Right ventricle myocardium superior (tissue), 1 donor: ENCODE data around the gene NRAS. TPM values are rescaled to one million over a fixed set of nuclear protein-coding genes. Genes with fewer than 3 reads are reported as not detected.

Experiments
- ATAC-seq: fragments of 200-7000 bp; cut with Tn5 transposase; one replicate; pipeline ENCODE4 v1.9.1; 2020; ENCODE audit warnings: mild to moderate bottlenecking; ENCODE audit not compliant: poor library complexity
- DNase-seq: peaks from one replicate; pipeline ENCODE4 v3.0.0-alpha.2; 2020
- intact Hi-C: fragments of 100-400 bp; cut with DNase I; formaldehyde crosslinking; loops from one replicate; pipeline ENCODE4 v1.11.2; 2022
- total RNA-seq: library from RNA; stranded (reverse); fragmentation: NEBNext Ultra II Directional; extraction: Animal tissue kit (Norgen Biotek cat#: 25700); gene quantifications from one replicate; pipeline ENCODE4 v1.2.1, GENCODE V29; 2021
- donor health status: DM: no; HTN: yes; CAD: no; lungs with severe emphysema.

NRAS gene
- total RNA-seq, 1 donor from 2014 or later: 5.9 TPM

GRCh38 chr1:114694540-114695310 is 21.8 kb downstream of the NRAS start:
- DNase-seq (no peak), ATAC-seq (no peak)
- intact Hi-C loops: no loop called here

GRCh38 chr1:114692947-114693346 is 23.6 kb downstream of the NRAS start:
- intact Hi-C loops: no loop called here
- DNase-seq: no peak
- no peak for ATAC-seq

GRCh38 chr1:114691061-114691460 is 25.5 kb downstream of the NRAS start:
- intact Hi-C loops: no loop called here
- ATAC-seq: no peak
- DNase-seq: no peak

GRCh38 chr1:114690148-114690547 is 26.4 kb downstream of the NRAS start:
- DNase-seq (no peak), ATAC-seq (no peak)
- intact Hi-C loops: no loop called here

- no peak for DNase-seq
- no peak for ATAC-seq
- intact Hi-C loops: no loop called here
Observed at GRCh38 chr1:114688526-114688925, 28.0 kb downstream of the NRAS start.

GRCh38 chr1:114685851-114686250 is 30.7 kb downstream of the NRAS start:
- DNase-seq: no peak
- no peak for ATAC-seq
- intact Hi-C loops: no loop called here

- intact Hi-C loops: no loop called here
- ATAC-seq: no peak
- no peak for DNase-seq
Observed at GRCh38 chr1:114677691-114678090, 38.9 kb downstream of the NRAS start.

- DNase-seq (no peak), ATAC-seq (no peak)
- intact Hi-C loops: no loop called here
Observed at GRCh38 chr1:114676115-114676514, 40.5 kb downstream of the NRAS start.

GRCh38 chr1:114671939-114672275 is 44.7 kb downstream of the NRAS start:
- no peak for ATAC-seq
- intact Hi-C loops: no loop called here
- no peak for DNase-seq

- ATAC-seq (no peak), DNase-seq (no peak)
- intact Hi-C loops: no loop called here
Observed at GRCh38 chr1:114671011-114671938, 45.3 kb downstream of the NRAS start.

- intact Hi-C loops: no loop called here
- ATAC-seq (peak; percentile 99), DNase-seq (peak; percentile 95)
Observed at GRCh38 chr1:114670083-114671010, 46.2 kb downstream of the NRAS start.

GRCh38 chr1:114669562-114670082 is 46.9 kb downstream of the NRAS start, which contains the start of gene DENND2C:
Gene DENND2C, minus strand, starts transcription at chr1:114670049. Its CDS starts 44,065 bp downstream, at chr1:114625984.
- DNase-seq (no peak), ATAC-seq (peak; percentile 74)
- intact Hi-C loops: no loop called here

- intact Hi-C loops: no loop called here
- no peak for DNase-seq
- no peak for ATAC-seq
Observed at GRCh38 chr1:114668784-114669561, 47.6 kb downstream of the NRAS start.

GRCh38 chr1:114668373-114668772 is 48.2 kb downstream of the NRAS start:
- DNase-seq (no peak), ATAC-seq (no peak)
- intact Hi-C loops: no loop called here

GRCh38 chr1:114666954-114667353 is 49.6 kb downstream of the NRAS start:
- no peak for ATAC-seq
- intact Hi-C loops: no loop called here
- DNase-seq: no peak

- ATAC-seq: no peak
- intact Hi-C loops: no loop called here
- DNase-seq: no peak
Observed at GRCh38 chr1:114660238-114660637, 56.3 kb downstream of the NRAS start.
